ENCODE results near the gene LZTS2.

The LZTS2 gene

DNA sequence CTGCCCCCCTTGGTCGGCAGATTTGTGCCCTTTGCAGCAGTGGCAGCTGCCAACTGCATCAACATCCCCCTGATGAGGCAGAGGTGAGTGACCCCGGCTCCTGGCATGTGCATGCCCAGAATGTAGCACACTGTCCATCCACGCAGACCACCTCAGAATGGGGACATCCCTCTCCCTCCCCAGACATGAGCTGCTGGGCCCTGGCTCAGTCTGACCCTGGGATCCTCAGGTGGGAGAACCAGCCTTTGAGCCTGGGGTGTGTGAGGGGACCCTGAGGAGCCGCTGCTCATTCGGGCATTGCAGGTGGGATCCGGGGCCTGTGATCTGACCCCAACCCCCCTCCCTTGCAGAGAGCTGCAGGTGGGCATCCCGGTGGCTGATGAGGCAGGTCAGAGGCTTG, 37.1 kb downstream of the LZTS2 start:
- H3K27me3 ChIP-seq (ENCODE audit: insufficient read depth, poor library complexity, severe bottlenecking) = no peaks in the 10 kb centered on the region
- H3K4me1 ChIP-seq (ENCODE audit: insufficient read depth, poor library complexity, severe bottlenecking) = no peaks in the 10 kb centered on the region
- H3K27ac ChIP-seq (ENCODE audit: poor library complexity, severe bottlenecking) = no peak overlapping the region
- H3K9me3 ChIP-seq (ENCODE audit: severe bottlenecking) = no peaks in the 10 kb centered on the region
- H3K36me3 ChIP-seq (ENCODE audit: low read depth) = peaks cover 36% of the 10 kb centered on the region
- TF ChIP-seq, protein P1, sequence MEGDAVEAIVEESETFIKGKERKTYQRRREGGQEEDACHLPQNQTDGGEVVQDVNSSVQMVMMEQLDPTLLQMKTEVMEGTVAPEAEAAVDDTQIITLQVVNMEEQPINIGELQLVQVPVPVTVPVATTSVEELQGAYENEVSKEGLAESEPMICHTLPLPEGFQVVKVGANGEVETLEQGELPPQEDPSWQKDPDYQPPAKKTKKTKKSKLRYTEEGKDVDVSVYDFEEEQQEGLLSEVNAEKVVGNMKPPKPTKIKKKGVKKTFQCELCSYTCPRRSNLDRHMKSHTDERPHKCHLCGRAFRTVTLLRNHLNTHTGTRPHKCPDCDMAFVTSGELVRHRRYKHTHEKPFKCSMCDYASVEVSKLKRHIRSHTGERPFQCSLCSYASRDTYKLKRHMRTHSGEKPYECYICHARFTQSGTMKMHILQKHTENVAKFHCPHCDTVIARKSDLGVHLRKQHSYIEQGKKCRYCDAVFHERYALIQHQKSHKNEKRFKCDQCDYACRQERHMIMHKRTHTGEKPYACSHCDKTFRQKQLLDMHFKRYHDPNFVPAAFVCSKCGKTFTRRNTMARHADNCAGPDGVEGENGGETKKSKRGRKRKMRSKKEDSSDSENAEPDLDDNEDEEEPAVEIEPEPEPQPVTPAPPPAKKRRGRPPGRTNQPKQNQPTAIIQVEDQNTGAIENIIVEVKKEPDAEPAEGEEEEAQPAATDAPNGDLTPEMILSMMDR (IDR thresholded peaks at IDR 0.05; ENCODE audit: poor library complexity, severe bottlenecking) = no peak
- DNase-seq (ENCODE audit: low spot score) (no peak), ATAC-seq (ENCODE audit: low read depth) (no peak)
- no peak overlapping the region for H3K4me3 ChIP-seq (ENCODE audit: severe bottlenecking)

DNA sequence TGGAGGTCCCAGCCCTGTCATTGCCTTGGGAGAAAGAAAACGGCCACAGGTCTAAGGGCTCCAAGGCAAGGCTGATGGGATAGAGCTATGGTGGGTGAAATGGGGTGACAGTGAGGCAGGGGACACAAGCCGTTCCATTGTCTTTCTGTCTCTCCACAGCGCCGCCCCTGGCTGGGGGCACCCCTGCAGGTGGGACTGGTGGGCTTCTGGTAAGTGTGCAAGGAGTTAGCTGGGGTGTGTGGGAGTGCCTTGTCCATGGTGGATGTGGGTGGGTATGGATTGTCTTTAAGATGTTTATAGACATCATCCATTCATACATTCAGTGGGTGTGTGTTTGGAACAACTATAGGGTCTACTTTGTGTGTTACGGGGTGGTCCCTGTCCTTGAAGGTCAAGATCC, 38.9 kb downstream of the LZTS2 start:
- Histone ChIP-seq H3K4me3 (ENCODE audit: severe bottlenecking) (no peak overlapping the region), H3K36me3 (ENCODE audit: low read depth) (peaks cover 36% of the 10 kb centered on the region), H3K27me3 (ENCODE audit: insufficient read depth, poor library complexity, severe bottlenecking) (no peaks in the 10 kb centered on the region), H3K9me3 (ENCODE audit: severe bottlenecking) (no peaks in the 10 kb centered on the region), H3K4me1 (ENCODE audit: insufficient read depth, poor library complexity, severe bottlenecking) (peaks cover 8% of the 10 kb centered on the region), H3K27ac (ENCODE audit: poor library complexity, severe bottlenecking) (no peak overlapping the region)
- DNase-seq (ENCODE audit: low spot score) = no peak
- TF ChIP-seq, protein P1 (IDR thresholded peaks at IDR 0.05; ENCODE audit: poor library complexity, severe bottlenecking) = no peak
- no peak for ATAC-seq (ENCODE audit: low read depth)

DNA sequence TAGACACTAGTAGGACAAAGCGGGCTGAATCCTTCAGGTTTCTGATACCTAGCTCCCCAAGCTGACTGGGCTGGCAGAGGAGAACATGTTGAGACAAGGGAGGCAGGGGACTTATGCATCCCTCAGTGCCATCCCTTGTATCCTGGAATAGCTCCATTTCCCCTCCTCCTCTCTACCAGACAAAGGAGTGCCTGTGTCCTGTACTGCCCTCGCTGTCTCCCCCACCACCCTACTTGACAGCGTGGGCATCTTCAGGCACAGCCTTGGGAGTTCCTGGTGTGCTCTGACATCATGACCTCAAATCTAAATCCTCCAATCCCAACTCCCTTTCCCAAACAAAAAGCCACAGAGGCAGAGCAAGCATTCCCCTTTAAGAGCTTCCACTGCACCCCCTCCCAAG, 40.5 kb downstream of the LZTS2 start:
- TF ChIP-seq, protein P1 (IDR thresholded peaks at IDR 0.05; ENCODE audit: poor library complexity, severe bottlenecking) = no peak
- Histone ChIP-seq H3K27ac (ENCODE audit: poor library complexity, severe bottlenecking) (no peak overlapping the region), H3K9me3 (ENCODE audit: severe bottlenecking) (no peaks in the 10 kb centered on the region), H3K4me1 (ENCODE audit: insufficient read depth, poor library complexity, severe bottlenecking) (peaks cover 9% of the 10 kb centered on the region), H3K27me3 (ENCODE audit: insufficient read depth, poor library complexity, severe bottlenecking) (no peaks in the 10 kb centered on the region), H3K36me3 (ENCODE audit: low read depth) (peaks cover 28% of the 10 kb centered on the region), H3K4me3 (ENCODE audit: severe bottlenecking) (no peak overlapping the region)
- ATAC-seq (ENCODE audit: low read depth) (no peak), DNase-seq (ENCODE audit: low spot score) (no peak)

DNA sequence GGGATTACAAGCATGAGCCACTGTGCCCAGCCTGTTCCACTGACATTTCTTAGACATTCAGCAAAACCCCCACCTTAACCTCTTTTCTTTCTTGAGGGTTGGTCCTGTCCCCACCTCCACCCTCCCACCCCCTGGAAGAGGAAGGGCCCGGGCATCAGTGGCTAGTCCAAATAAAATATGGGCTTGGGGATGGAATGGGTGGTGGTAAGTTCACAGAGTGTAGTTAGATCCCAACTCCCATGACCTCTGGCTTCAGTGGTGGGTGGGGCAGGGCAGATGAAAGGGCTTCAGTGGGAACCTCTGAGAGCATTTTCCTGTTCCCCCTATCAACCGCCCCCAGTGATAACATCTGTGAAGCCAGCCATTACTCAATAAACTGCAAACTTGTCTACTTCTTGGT, 41.2 kb downstream of the LZTS2 start:
- Histone ChIP-seq H3K4me3 (ENCODE audit: severe bottlenecking) (no peak overlapping the region), H3K27me3 (ENCODE audit: insufficient read depth, poor library complexity, severe bottlenecking) (no peaks in the 10 kb centered on the region), H3K4me1 (ENCODE audit: insufficient read depth, poor library complexity, severe bottlenecking) (peaks cover 9% of the 10 kb centered on the region), H3K36me3 (ENCODE audit: low read depth) (peaks cover 20% of the 10 kb centered on the region), H3K27ac (ENCODE audit: poor library complexity, severe bottlenecking) (no peak overlapping the region), H3K9me3 (ENCODE audit: severe bottlenecking) (no peaks in the 10 kb centered on the region)
- DNase-seq (ENCODE audit: low spot score) (no peak), ATAC-seq (ENCODE audit: low read depth) (no peak)
- TF ChIP-seq, protein P1 (IDR thresholded peaks at IDR 0.05; ENCODE audit: poor library complexity, severe bottlenecking) = no peak

DNA sequence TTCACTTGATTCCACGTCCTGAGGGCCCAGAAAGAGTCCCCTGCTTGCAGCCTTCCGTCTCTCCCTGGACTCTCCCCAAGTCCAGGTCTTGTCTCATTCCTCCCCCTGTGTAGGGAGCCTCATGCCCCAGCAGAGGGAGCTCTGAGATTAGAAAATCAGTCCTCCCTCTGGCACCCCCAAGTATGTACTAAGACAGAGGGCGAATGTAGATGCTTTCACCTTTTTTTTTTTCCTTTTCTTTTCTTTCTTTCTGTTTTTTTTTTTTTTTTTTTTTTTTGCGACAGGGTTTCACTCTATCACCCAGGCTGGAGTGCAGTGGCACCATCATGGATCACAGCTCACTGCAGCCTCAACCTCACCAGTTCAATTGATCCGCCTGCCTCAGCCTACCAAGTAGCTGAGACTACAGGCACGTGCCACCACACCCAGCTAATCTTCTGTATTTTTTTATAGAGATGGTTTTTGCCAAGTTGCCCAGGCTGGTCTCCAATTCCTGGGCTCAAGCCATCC, 41.7 kb downstream of the LZTS2 start:
- peak; percentile 70 for ATAC-seq (ENCODE audit: low read depth)
- H3K27ac ChIP-seq (ENCODE audit: poor library complexity, severe bottlenecking) = peak overlapping the region; percentile 79
- no peak for DNase-seq (ENCODE audit: low spot score)
- TF ChIP-seq, protein P1 (IDR thresholded peaks at IDR 0.05; ENCODE audit: poor library complexity, severe bottlenecking) = peak; percentile 89
- H3K4me3 ChIP-seq (ENCODE audit: severe bottlenecking) = no peak overlapping the region
- H3K9me3 ChIP-seq (ENCODE audit: severe bottlenecking) = no peaks in the 10 kb centered on the region
- peaks cover 19% of the 10 kb centered on the region for H3K36me3 ChIP-seq (ENCODE audit: low read depth)
- H3K4me1 ChIP-seq (ENCODE audit: insufficient read depth, poor library complexity, severe bottlenecking) = peaks cover 9% of the 10 kb centered on the region
- no peaks in the 10 kb centered on the region for H3K27me3 ChIP-seq (ENCODE audit: insufficient read depth, poor library complexity, severe bottlenecking)

Data from RWPE2 (cell line).